Cortex of kidney (tissue), 1 donor: ENCODE data around the gene MMP19.
"Not testable (repeated sequence)": the region's sequence is repeated elsewhere in the genome, so short reads cannot be mapped to it uniquely, and the experiment has no call there.

ENCODE experiments used
- DNase-seq: peaks from one replicate; lab custom pipeline; 2025; lab: John Stamatoyannopoulos, UW

The MMP19 gene

DNA sequence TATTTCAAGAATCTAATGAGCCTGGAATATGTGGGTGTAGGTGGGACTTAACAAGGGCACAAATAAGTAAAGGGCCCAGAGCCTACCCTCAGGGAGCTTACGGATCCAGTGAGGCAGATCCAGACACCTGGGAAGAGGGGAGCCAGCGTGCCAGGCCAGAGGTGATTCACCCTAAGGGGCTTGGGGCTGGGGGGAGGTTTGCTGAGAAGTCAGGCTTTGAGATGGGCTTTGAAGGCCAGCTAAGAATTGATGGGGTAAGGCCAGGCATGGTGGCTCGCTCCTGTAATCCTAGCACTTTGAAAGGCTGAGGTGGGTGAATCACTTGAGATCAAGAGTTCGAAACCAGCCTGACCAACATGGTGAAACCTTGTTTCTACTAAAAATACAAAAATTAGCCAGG, 695 bp upstream of the MMP19 start:
- DNase-seq = no peak

DNA sequence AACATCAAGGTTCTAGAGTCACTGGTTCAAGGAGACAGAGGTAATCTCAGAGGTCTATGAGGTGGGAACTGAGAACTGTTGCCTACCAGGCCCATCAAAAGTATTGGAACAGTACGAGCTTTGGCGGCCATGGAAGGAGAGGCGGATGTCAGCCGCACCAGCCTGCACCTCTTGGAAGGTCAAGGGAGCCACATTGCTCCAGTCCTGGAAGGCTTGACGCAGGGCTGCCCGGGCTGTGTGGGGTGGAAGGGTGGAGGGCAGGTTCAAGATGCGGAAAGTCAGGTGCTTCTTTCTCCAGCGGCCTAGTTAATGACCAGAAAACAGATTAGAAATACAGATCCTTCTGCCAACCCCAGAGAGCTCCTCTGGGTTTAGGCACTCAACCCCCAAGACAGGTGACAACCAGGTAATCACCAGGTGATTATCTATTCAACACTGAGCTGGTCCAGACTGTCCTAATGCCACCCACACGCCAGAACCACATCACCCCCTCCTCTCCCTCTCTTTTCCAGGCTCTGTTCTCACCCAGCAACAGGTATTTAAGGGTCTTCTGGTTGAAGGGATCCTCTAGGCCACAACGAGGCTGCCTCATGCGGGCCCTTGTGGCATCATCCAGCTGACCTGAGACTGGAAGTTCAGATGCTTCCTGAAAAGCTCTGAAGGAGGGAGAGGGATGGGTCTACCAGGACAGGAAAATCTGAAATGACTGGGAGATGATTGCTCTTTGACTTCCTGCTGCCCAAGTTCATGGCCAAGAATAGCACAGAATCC, 2.0 kb downstream of the MMP19 start:
- DNase-seq = no peak

DNA sequence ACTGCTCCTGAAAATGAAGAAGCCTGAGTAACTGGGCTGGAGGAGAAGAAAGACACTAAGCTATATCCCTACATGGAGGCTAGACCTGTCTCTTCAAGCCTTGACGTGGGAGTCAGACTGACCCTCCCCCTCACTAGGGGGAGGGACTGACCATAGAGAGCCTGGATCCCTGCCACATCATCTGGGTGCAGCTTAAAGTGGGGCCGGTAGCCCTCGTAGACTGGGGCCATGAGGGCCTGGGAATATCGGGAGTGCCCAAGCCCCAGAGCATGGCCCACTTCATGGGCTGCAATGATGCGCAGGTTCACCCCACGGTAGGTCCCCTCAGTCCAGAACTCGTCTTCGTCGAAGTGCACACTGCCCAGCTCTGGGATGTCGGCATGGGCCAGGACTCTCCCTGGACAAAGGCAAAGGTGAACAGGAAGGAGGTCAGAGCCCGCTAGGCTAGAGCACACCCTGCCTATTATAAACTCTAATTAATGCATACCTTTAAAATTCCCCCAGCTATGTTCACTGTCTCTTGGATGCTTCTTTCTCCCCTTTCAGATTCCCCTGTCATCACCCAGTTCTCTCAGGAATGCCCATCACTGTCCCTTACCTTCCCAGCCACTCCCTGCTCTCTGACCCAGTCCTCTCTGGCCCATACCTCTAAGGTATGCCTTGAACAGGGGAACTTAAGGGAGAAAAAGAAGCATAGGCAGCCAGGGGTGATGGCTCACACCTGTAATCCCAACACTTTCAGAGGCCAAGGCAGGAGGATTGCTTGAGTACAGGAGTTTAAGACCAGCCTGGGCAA, 3.2 kb downstream of the MMP19 start:
- no peak for DNase-seq

DNA sequence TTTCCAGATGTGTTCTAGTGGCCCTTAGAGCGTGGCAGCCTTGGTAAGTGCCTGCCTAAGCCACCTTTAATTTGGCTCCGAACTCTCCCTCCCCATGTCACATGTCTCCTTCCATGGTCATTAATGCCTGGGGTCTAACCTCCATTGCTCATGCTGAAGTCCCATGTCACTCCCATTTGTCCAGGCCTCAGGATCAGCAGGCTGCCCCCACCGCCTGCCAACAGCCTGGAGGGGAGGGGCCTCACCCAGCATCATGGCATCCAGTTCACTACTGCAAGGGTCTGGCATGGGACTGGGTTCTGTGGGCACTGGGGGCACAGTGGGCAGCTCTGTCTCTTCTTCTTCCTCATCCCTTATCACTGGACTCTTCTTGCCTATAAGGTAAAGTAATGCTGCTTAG, 4.4 kb downstream of the MMP19 start:
- DNase-seq = no peak

DNA sequence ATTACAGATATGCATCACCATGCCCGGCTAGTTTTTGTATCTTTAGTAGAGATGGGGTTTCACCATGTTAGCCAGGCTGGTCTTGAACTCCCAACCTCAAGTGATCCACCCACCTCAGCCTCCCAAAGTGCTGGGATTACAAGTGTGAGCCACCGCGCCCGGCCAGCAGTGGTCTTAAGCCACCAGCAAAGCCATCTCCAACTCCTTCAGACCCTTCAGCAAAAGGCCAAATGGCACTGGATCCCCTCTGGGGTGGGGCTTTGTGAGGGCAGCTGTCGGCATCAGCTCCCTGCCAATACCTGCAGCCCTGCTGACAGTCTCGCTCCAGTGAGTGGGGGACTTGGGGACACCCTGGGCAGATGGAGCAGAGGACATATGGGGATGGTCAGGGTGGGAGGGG, 8.3 kb downstream of the MMP19 start:
- not testable (repeated sequence) for DNase-seq

DNA sequence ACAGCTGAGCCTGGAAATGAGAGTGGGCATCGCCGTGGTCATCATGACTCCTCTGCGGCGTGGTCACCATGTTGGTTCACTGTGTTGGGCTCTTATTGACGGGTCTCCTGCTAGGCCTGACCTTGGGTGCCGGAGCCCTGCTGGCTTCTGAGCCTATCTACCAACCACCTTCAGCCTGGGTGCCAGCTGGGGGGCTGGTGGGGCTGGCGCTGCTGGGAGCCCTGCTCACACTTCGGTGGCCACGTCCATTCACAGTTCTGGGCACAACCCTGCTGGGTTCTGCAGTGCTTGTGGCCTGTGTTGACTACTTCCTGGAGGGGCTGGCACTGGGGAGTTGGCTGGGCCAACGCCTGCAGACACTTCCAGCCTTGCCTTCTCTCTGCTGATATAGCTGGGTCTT, 9.7 kb downstream of the MMP19 start:
- no peak for DNase-seq

DNA sequence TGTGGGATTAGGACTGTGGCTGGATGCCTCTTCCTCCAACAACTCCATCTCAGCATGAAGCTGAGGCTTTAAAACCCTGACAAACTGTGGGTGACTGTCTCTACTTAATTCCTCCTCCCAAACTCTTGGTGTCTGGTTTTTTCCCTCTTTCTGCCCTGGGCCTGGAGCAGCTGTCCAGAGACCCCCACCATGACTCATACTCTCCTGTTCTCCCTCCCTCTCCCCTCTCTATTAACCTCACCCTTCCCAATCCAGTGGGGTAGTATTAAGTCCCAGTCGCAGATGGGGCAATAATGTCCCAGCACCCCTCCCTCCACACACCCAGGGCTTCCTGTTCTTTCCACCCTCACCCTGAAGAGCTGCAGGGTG, 11.3 kb downstream of the MMP19 start:
- no peak for DNase-seq

DNA sequence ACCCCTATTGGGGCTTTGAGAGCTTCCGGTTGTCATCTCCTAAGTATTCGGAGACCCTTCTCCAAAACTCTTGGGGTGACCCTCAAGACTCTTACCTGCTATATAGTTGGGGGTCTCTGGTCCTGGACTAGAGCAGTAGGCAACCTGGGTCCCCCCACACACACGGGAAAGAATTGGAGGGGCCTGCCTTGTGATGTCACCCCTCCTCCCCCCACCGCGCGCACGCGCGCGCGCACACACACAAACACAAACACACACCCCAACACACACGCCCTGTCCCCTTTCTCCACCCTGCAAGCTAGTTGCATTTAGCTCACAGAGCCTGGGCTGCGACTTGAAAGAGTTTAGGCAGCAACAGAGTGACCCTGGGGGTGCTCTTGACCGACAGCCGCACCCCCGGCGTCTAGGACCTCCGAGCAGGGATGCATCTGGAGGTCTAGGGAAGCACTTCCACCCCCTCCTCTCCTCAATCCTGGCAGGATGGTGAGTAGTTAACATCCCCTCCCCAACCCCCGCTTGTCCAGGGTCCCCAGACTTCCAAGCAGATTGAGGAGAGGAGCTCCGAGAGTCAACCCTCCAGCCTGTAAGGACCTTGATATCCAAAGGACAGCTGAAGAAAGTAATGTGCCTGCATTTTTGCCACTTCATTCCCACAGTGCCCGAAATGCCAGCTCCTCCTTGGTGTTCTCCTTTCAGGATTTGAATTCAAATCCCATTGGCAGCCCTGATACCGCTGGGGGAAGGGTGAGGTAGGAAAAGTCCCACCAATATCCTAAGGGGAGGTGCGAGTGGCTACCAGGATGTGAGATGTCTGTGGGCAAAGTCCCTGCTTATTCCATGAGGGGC, 11.9 kb downstream of the MMP19 start:
- DNase-seq = no peak

DNA sequence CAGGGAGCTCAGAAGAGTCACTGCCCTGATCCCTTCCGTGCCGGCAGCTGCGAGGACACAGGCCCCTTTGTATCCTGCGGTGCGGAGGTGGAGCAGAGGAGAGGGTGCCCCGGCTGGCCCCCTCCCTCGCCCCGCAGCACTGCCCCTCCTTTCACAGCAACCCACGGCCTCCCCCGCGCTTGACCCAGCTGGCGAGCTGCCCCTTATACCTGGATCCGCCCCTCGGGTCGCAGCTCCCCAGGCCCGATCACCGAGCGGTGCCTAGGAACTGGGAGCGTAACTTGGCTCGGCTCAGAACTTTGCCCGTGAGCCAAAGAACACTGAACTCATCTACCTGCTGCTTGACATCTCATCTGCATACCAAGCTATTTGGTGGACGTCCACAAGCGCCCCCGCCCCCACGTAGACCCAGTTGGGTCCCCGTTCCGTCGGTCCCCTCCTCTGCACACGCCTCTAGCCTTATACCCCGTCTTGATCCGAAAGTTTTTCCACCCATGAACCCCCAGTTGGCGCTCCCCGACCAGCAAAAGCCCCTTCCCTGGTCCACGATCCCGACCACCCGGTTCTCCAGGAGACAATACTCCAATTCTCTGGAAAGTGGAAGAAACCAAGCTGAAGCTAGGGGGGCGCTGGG, 12.7 kb downstream of the MMP19 start:
- no peak for DNase-seq

DNA sequence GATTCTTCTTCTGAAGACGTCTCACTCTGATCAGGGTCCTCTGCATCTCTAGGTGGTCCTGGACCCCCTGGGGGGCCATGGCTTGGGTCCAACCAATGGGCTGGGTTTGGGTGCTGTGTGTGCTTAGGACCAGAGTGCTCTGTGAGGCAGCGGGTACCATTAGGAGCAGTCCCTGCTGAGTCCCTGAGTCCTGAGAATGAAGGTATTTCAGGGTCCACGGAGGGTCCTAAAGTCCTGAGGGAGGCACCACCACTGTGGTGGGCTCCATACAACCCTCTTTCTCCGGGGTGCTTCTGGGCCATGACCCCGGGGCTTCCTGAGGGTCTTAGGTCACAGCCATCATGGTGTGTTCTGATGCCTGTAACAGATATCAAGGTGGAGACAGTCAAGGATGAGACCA, 14.4 kb downstream of the MMP19 start:
- no peak for DNase-seq

DNA sequence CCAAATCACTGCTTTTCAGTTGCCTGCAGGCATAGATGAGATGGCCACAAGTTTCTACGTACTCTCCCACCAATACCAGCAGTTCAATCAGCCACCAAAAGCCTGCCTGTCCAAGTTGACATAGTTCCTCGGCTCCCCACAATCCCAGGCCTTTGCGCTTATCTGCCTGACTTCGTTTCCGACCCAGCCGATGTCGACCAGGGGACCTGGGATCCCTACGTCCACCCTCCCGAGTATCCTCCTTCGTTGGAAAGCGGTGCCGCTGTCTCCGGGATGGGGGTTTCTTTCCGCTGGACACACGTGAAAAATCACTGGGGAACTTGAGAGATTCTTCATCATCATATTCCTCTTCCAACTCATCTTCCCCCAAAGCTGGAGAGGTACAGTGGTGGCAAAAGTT, 14.9 kb downstream of the MMP19 start:
- no peak for DNase-seq

DNA sequence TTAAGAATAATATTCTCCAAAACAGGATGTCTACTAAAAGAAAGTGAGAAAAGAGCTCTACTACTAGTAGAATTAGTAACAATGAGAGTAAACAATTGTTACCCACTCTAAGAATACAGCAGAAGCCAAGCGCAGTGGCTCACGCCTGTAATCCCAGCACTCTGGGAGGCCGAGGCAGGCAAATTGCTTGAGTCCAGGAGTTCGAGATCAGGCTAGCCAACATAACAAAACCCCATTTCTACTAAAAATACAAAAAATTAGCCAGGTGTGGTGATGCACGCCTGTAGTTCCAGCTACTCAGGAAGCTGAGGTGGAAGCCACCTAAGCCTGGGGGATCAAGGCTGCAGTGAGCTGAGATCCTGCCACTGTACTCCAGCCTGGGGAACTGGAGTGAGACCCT, 18.0 kb downstream of the MMP19 start:
- DNase-seq = no peak

DNA sequence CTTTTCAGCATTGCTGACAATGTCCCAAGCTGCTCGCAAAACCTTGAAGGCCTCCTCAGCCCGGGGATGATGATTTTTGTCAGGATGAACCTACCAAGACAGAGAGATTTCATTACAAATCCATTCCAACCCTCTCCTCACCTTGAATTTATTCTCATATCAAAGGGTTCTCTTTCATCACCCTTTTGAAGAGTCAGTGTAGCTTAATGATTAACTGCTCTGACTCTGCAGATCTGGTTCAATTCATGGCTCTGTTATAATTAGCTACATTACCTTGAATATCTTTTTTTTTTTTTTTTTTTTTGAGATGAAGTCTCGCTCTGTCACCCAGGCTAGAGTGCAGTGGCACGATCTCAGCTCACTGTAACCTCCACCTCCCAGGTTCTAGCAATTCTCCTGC, 19.3 kb downstream of the MMP19 start:
- DNase-seq = no peak

DNA sequence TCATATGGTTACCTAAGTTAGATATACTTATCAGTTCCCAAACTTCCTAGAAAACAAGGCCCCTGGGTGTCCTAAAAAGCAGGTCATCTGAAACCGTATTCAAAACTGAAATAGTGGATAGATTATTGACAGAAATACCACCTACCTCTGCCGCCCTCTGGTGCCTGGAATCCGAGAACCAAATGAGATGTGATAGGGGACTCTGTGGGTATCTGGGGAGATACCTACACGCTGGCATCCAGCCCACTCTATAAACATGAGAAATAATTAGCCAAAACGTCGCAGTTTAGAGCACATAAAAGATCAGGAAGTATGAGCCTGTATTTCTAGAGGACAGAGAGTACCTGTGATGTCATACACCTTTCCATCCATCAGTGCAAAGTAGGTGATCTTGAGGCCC, 20.5 kb downstream of the MMP19 start:
- DNase-seq = no peak

DNA sequence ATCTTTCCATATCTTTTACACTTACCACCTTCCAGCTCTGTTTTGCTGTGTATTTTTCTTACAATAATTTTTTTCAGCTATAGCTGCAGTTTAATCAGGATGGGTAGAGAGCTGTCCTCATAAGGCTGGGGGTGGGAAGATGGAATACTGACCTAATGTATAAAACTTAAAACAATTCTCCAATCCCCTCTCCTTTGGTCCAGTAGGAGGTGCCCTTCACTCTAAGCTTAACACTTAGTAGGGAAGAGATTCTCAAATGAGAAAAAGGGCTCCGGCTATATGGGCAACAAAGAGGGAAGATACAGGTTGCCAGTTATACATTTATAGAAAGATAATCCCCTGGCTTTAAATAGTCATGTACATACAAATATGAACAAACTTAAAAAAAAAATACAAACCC, 22.1 kb downstream of the MMP19 start:
- no peak for DNase-seq

DNA sequence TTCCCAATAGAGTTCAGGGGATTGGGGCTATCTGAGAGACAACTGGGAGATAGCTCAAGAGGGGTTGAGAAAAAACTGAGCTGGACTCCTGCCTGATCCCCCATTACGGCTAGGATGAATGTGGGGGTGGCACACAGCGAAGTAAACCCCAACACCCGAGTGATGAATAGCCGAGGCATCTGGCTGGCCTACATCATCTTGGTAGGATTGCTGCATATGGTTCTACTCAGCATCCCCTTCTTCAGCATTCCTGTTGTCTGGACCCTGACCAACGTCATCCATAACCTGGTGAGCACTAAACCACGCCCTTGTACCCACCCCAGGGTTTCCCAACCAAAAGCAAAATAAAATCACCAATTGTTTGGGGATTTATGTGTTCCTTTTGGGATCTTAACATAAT, 23.9 kb downstream of the MMP19 start:
- DNase-seq = no peak

DNA sequence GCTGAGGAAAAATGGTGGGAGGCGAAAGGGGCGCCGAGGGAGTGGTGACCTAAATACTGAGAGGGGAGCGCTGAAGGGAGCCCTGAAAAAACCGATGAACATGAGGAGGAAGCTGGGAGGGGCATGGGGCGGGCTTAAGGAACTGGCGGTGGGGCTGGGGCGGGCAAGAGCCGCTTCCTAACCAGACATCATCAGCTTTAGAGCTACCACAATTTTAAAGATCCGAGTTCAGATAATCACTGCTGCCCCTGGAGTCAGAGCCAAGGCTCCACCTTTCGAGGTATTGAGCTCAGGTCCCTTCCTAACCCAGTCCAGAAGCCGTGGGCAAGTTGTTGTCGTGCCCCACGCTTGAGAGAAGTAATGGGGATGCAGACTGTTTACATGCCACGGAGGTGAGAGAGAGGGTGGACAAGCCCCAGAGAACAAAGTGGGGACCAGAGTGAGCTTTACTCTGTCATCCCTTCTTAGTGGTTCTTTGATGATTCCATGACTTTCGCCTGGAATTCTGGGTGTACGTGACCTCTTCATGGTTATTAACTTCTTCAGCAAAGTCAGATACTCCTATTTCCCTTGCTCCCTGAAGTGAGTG, 24.5 kb downstream of the MMP19 start:
- no peak for DNase-seq

DNA sequence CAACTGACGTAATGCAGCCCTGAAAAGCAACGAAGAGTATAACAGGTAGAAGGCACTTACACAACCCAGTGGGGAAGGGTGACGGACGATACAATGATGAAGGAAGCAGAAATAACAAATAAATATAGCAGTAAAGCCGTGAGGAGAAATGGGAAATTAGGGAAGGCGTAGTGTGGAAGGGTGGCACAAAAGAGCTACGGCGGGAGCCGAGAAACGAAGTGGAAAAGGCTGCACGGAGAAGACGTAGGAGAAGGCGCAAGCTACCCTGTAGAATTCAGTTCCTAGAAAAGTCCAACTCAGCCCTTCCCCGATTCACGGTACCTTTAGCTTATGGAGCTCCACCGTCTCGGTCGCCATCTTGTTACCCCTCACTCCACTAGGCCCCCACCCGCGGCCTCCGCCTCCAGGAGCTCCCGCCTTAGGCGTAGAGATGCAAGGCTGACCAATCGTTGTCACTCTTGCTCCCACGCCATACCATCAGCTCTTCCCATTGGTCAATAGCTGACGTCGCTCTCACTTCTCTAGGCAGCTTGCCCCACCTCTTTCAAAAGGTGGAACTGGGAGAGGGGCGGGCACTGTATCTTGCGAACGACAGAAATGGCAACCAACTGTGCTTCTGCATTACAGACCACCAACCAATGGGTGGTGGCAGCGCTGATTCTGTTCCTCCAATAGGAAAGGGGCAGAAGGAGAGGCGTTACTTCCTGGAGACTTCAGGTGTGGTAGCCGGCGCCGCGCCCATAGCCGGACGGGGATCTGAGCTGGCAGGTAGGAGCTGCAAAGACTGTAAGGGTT, 25.2 kb downstream of the MMP19 start, which contains the start of the genes ORMDL2 and SARNP:
Gene ORMDL2, plus strand, starts transcription at position 697 of the 795 bp plus-strand sequence. CDS start 959 bp downstream, outside the sequence.
Gene SARNP, minus strand, starts transcription at position 380 of the 795 bp plus-strand sequence. Its CDS starts 23 bp downstream, at position 357.
- no peak for DNase-seq

DNA sequence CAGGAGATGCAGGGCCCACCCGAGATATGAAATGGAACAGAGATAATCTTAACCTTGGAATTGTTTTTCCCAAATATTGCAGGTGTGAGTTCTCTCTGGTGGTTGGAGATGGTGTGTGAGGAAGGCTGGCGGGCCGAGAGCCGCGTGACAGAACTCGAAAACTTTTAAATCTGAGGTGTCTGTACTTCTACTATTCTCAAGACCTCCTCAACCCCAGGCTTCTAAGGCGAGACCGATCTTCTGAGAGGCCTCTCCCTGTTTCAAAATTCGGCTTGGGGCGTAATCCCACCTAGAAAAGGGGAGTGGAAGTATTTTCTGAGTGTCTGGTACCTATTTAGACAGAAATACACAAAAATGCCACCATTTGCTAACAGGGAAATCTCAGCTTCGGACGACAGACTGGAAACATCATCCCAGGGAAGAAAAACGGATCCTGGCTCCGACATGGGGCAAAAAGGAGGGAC, 25.8 kb downstream of the MMP19 start:
- no peak for DNase-seq

DNA sequence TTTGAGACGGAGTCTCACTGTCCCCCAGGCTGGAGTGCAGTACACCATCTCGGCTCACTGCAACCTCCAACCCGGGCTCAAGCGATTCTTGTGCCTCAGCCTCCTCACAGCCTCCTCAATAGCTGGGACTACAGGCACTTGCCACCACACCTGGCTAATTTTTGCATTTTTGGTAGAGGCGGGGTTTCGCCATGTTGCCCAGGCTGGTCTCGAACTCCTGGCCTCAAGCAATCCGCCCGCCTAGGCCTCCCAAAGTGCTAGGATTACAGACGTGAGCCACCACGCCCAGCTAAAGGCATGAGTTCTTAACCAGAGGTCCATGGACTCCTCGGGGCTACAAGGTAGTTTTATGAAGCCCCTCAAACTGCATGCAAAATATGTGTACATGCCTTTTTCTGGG, 27.3 kb downstream of the MMP19 start:
- no peak for DNase-seq

DNA sequence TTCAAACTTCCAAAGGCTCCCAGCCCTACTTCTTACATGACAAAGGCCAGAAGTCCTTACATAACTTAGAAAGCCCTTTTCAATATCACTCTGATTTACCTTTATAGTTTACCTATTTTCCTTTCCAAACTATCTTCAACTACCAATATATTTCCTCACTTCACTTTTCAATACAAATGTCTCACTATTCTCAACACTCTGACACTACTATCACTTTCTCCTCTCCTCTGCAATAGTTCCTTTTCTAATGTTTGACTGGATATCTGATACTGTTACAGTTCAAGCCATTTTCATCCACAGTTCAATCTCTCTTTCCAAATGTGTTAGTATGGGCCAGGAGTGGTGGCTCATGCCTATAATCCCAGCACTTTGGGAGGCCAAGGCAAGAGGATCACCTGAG, 28.5 kb downstream of the MMP19 start:
- no peak for DNase-seq
